HCT116 (cell line): ENCODE data around the gene PLXNC1. TPM values are rescaled to one million over a fixed set of nuclear protein-coding genes. Genes with fewer than 3 reads are reported as not detected.

Source experiments
- ATAC-seq: fragments of 200-7000 bp; cut with Tn5 transposase; 2 replicates; pipeline ENCODE4 v1.9.1; 2020; ENCODE audit warnings: mild to moderate bottlenecking, moderate library complexity
- BruUV-seq: library from RNA; stranded (reverse); fragments of 400-500 nt; replicated peaks from 2 replicates; lab custom pipeline; 2021; lab: Mats Ljungman, UMichigan
- CTCF ChIA-PET: fragments of 300-600 bp; sonication (Branson Sonifier 250); formaldehyde crosslinking; loops from one replicate; lab custom pipeline; 2021; ENCODE audit warnings: antibody characterized with exemption; lab: Charles Lee
- POLR2A ChIA-PET: fragments of 300-600, 350-600 bp; sonication (Branson Sonifier 250); formaldehyde crosslinking; loops from one replicate; lab custom pipeline; 2021; ENCODE audit warnings: antibody characterized with exemption; lab: Charles Lee
- RAD21 ChIA-PET, 2 experiments: fragments of 300-600 bp; sonication (Branson Sonifier 250); formaldehyde crosslinking; loops; one replicate each; lab custom pipeline; 2023; ENCODE audit warnings: low total read pairs in 2 of 2; ENCODE audit not compliant: uncharacterized antibody in 2 of 2, unreplicated experiment in 2 of 2, low non-redundant PET in 1 of 2; lab: Charles Lee
- DNase-seq: peaks from one replicate; pipeline ENCODE4 v3.0.0-alpha.2; 2010; ENCODE audit warnings: low read depth, low spot score
- H2AFZ ChIP-seq: fragments of 200-600 bp; shearing (Covaris generic), sonication (generic); 2 replicates; pipeline ENCODE4 v1.6.1; 2017; ENCODE audit warnings: low read depth, mixed run types, mixed read lengths, antibody characterized with exemption, low read length; ENCODE audit not compliant: poor library complexity, severe bottlenecking
- H3K27ac ChIP-seq: 2 replicates; pipeline ENCODE4 v1.5.1; 2012; ENCODE audit warnings: low read depth, low read length
- H3K27me3 ChIP-seq: fragments of 200-600 bp; sonication (generic); 2 replicates; pipeline ENCODE4 v1.6.1; 2016; ENCODE audit warnings: mixed run types, low read length, mixed read lengths; ENCODE audit not compliant: insufficient read depth
- H3K36me3 ChIP-seq, 2 experiments: fragments of 200-500 bp in 1 of 2; fragments of 200-600 bp in 1 of 2; sonication (Bioruptor generic) in 1 of 2; sonication (generic) in 1 of 2; 2 replicates each; pipeline versions ENCODE4 v1.5.1 to v1.6.1; 2014 to 2016; ENCODE audit warnings: low read length in 2 of 2, inconsistent platforms in 1 of 2, mixed read lengths in 1 of 2, mixed run types in 1 of 2; ENCODE audit not compliant: insufficient read depth in 2 of 2, control insufficient read depth in 1 of 2
- H3K4me1 ChIP-seq, 2 experiments: fragments of 200-600 bp in 1 of 2; sonication (generic) in 1 of 2; 2 replicates each; pipeline versions ENCODE4 v1.5.1 to v1.6.1; 2012 to 2017; ENCODE audit warnings: low read length in 2 of 2, inconsistent platforms in 1 of 2, mild to moderate bottlenecking in 1 of 2, mixed read lengths in 1 of 2, mixed run types in 1 of 2, moderate library complexity in 1 of 2; ENCODE audit not compliant: insufficient read depth in 2 of 2, control insufficient read depth in 1 of 2
- H3K4me2 ChIP-seq: fragments of 200-600 bp; sonication (generic); 2 replicates; pipeline ENCODE4 v1.6.1; 2017; ENCODE audit warnings: mixed run types, low read length, mixed read lengths
- H3K4me3 ChIP-seq, 2 experiments: fragments of 200-600 bp in 1 of 2; sonication (generic) in 1 of 2; replicated peaks in 1 of 2; 2 replicates each; pipeline ENCODE4 v1.5.1; 2011 to 2016; ENCODE audit warnings: low read length in 2 of 2, control low read depth in 1 of 2, low read depth in 1 of 2, mild to moderate bottlenecking in 1 of 2, mixed read lengths in 1 of 2, mixed run types in 1 of 2
- H3K79me2 ChIP-seq: fragments of 200-600 bp; sonication (generic); 2 replicates; pipeline ENCODE4 v1.6.1; 2017; ENCODE audit warnings: mild to moderate bottlenecking, mixed run types, low read length, moderate library complexity, mixed read lengths; ENCODE audit not compliant: insufficient read depth
- H3K9ac ChIP-seq: fragments of 200-600 bp; sonication (generic); 2 replicates; pipeline ENCODE4 v1.6.1; 2016; ENCODE audit warnings: low read length, mixed read lengths
- H3K9me2 ChIP-seq: fragments of 200-600 bp; sonication (generic), shearing (Covaris generic); 2 replicates; pipeline ENCODE4 v1.6.1; 2017; ENCODE audit warnings: mixed run types, mild to moderate bottlenecking, moderate library complexity; ENCODE audit not compliant: insufficient read depth
- H3K9me3 ChIP-seq, 2 experiments: fragments of 200-500 bp in 1 of 2; fragments of 200-600 bp in 1 of 2; sonication (Bioruptor generic) in 1 of 2; sonication (generic) in 1 of 2; 2 replicates each; pipeline ENCODE4 v1.6.1; 2014 to 2017; ENCODE audit warnings: low read length in 2 of 2, mixed read lengths in 2 of 2, inconsistent platforms in 1 of 2, low read depth in 1 of 2, mild to moderate bottlenecking in 1 of 2, mixed run types in 1 of 2, moderate library complexity in 1 of 2; ENCODE audit not compliant: control insufficient read depth in 1 of 2, insufficient read depth in 1 of 2
- H4K20me1 ChIP-seq: fragments of 200-600 bp; sonication (generic), shearing (Covaris generic); 2 replicates; pipeline ENCODE4 v1.6.1; 2017; ENCODE audit warnings: mixed run types, mild to moderate bottlenecking, moderate library complexity; ENCODE audit not compliant: insufficient read depth
- CBX3 ChIP-seq: IDR thresholded peaks from 2 replicates; pipeline ENCODE4 v1.6.1; 2012; ENCODE audit warnings: low read depth
- CTCF ChIP-seq, 3 experiments: fragments of 200-600 bp in 1 of 3; sonication (generic) in 1 of 3; IDR thresholded peaks in 2 of 3; conservative IDR thresholded peaks in 1 of 3; 2 replicates each; pipeline ENCODE4 v1.5.1; 2012 to 2017; ENCODE audit warnings: low read depth in 2 of 3, low read length in 2 of 3, antibody characterized with exemption in 1 of 3, borderline replicate concordance in 1 of 3, control low read depth in 1 of 3, mild to moderate bottlenecking in 1 of 3, mixed read lengths in 1 of 3, mixed run types in 1 of 3, moderate library complexity in 1 of 3; ENCODE audit not compliant: insufficient read depth in 1 of 3
- EGR1 ChIP-seq: IDR thresholded peaks from 2 replicates; pipeline ENCODE4 v1.6.1; 2012; ENCODE audit warnings: low read depth
- ELF1 ChIP-seq: IDR thresholded peaks from 2 replicates; pipeline ENCODE4 v1.6.1; 2012; ENCODE audit warnings: low read depth, borderline replicate concordance
- EZH2 ChIP-seq: fragments of 200-600 bp; sonication (generic); IDR thresholded peaks from 2 replicates; pipeline ENCODE4 v1.6.1; 2017; ENCODE audit warnings: antibody characterized with exemption, mixed run types
- JUND ChIP-seq: IDR thresholded peaks from 2 replicates; pipeline ENCODE4 v1.6.1; 2012
- MAX ChIP-seq: IDR thresholded peaks from 2 replicates; pipeline ENCODE4 v1.6.1; 2012
- POLR2A ChIP-seq: IDR thresholded peaks from 2 replicates; pipeline ENCODE4 v1.7.0; 2011; ENCODE audit warnings: borderline replicate concordance; ENCODE audit not compliant: insufficient read depth, insufficient read length; ENCODE audit errors: extremely low read depth
- POLR2AphosphoS5 ChIP-seq: IDR thresholded peaks from 2 replicates; pipeline ENCODE4 v1.6.1; 2011; ENCODE audit warnings: mild to moderate bottlenecking, low read depth, low read length, moderate library complexity
- RAD21 ChIP-seq: IDR thresholded peaks from 2 replicates; pipeline ENCODE4 v1.6.1; 2012; ENCODE audit warnings: low read depth, mild to moderate bottlenecking
- SP1 ChIP-seq: IDR thresholded peaks from 2 replicates; pipeline ENCODE4 v1.6.1; 2012; ENCODE audit warnings: low read depth
- TCF7L2 ChIP-seq: IDR thresholded peaks from 2 replicates; pipeline ENCODE4 v1.7.0; 2011; ENCODE audit warnings: borderline replicate concordance, inconsistent platforms; ENCODE audit not compliant: insufficient read depth, insufficient read length; ENCODE audit errors: extremely low read depth
- ZBTB33 ChIP-seq: IDR thresholded peaks from 2 replicates; pipeline ENCODE4 v1.6.1; 2011; ENCODE audit warnings: mild to moderate bottlenecking, low read length, moderate library complexity; ENCODE audit not compliant: insufficient replicate concordance; ENCODE audit errors: extremely low read depth
- intact Hi-C: fragments of 100-400 bp; cut with micrococcal nuclease; formaldehyde crosslinking; loops from 2 replicates; pipeline ENCODE4 v1.10.0; 2022
- total RNA-seq: library from RNA; stranded (reverse); gene quantifications from one replicate; pipeline ENCODE4 v1.2.1, GENCODE V29; 2021; ENCODE audit not compliant: unreplicated experiment

PLXNC1 gene
- total RNA-seq, 1 experiment from 2014 or later, result 0.25 TPM

GRCh38 chr12:94219622-94220302 is 71.4 kb downstream of the PLXNC1 start (continued):
- TF ChIP-seq POLR2AphosphoS5, result no peak

GRCh38 chr12:94220804-94221203 is 72.4 kb downstream of the PLXNC1 start:
- no peak overlapping the region for H3K9ac ChIP-seq
- intact Hi-C loops, result no loop called here
- H3K4me2 ChIP-seq, result no peak overlapping the region
- RAD21 ChIA-PET, result no interaction called here
- TF ChIP-seq ELF1, result no peak
- TF ChIP-seq POLR2A, result no peak
- no peak for TF ChIP-seq CTCF (IDR thresholded peaks at IDR 0.05 in 2 of 3, conservative IDR thresholded peaks at IDR 0.05 in 1 of 3; ENCODE audit: borderline replicate concordance in 1 of 3, insufficient read depth in 1 of 3, low read depth in 2 of 3, low read length in 2 of 3)
- TF ChIP-seq EGR1, result no peak
- no peak for TF ChIP-seq MAX
- no peak for TF ChIP-seq SP1
- TF ChIP-seq POLR2AphosphoS5, result no peak
- TF ChIP-seq CBX3, result no peak
- TF ChIP-seq RAD21, result no peak
- no peak for TF ChIP-seq JUND
- no peak for TF ChIP-seq TCF7L2
- TF ChIP-seq EZH2, result no peak
- TF ChIP-seq ZBTB33, result no peak
- TF ChIP-seq, all 23 proteins: peak for 0
- Histone ChIP-seq H3K4me3 (no peak overlapping the region), H3K4me1 (no peaks in the 10 kb centered on the region), H3K36me3 (no peaks in the 10 kb centered on the region), H4K20me1 (no peaks in the 10 kb centered on the region), H3K27me3 (no peaks in the 10 kb centered on the region), H3K9me2 (no peaks in the 10 kb centered on the region), H2AFZ (no peak overlapping the region), H3K79me2 (no peaks in the 10 kb centered on the region), H3K27ac (no peak overlapping the region), H3K9me3 (no peaks in the 10 kb centered on the region)
- BruUV-seq, result no TSS peak
- DNase-seq (no peak), ATAC-seq (no peak)
- POLR2A ChIA-PET, result no interaction called here
- CTCF ChIA-PET, result no interaction called here
